HFFc6 (cell line): ENCODE results near the gene FBXL15. TPM values are rescaled to one million over a fixed set of nuclear protein-coding genes. Genes with fewer than 3 reads are reported as not detected.

Source experiments
- DNase-seq: peaks from one replicate; pipeline ENCODE4 v3.0.0-alpha.2; 2018
- H3K27ac Mint-ChIP-seq: 2 replicates; pipeline ENCODE4 v1.8.0; 2020; ENCODE audit warnings: mild to moderate bottlenecking, mixed read lengths
- H3K27me3 Mint-ChIP-seq: 2 replicates; pipeline ENCODE4 v1.8.0; 2021; ENCODE audit warnings: mild to moderate bottlenecking, moderate library complexity, mixed read lengths; ENCODE audit not compliant: insufficient read depth
- H3K36me3 Mint-ChIP-seq: 2 replicates; pipeline ENCODE4 v1.8.0; 2021; ENCODE audit warnings: low read depth, mixed read lengths
- H3K4me1 Mint-ChIP-seq: 2 replicates; pipeline ENCODE4 v1.8.0; 2020; ENCODE audit warnings: low read depth, mixed read lengths
- H3K4me3 Mint-ChIP-seq: 2 replicates; pipeline ENCODE4 v1.8.0; 2020; ENCODE audit warnings: mild to moderate bottlenecking, moderate library complexity, mixed read lengths
- H3K9me3 Mint-ChIP-seq: 2 replicates; pipeline ENCODE4 v1.8.0; 2020; ENCODE audit warnings: mild to moderate bottlenecking, mixed read lengths
- total RNA-seq, 6 experiments: library from RNA; stranded (reverse); fragmentation: NEBNext Ultra II Directional; extraction: Animal tissue kit (Norgen Biotek cat#: 25700); gene quantifications; 2 replicates in 1 of 6; 3 replicates in 5 of 6; pipeline ENCODE4 v1.2.3, GENCODE V29; 2021
- TF ChIP-seq, protein P1 (sequence below): fragments of 200-600 bp; sonication (generic); IDR thresholded peaks from 2 replicates; pipeline ENCODE4 v1.5.0; 2021; ENCODE audit warnings: antibody characterized with exemption, mild to moderate bottlenecking

Gene FBXL15
- total RNA-seq, 6 experiments from 2014 or later = 9.2 to 13.2 (median 11.5) TPM

DNA sequence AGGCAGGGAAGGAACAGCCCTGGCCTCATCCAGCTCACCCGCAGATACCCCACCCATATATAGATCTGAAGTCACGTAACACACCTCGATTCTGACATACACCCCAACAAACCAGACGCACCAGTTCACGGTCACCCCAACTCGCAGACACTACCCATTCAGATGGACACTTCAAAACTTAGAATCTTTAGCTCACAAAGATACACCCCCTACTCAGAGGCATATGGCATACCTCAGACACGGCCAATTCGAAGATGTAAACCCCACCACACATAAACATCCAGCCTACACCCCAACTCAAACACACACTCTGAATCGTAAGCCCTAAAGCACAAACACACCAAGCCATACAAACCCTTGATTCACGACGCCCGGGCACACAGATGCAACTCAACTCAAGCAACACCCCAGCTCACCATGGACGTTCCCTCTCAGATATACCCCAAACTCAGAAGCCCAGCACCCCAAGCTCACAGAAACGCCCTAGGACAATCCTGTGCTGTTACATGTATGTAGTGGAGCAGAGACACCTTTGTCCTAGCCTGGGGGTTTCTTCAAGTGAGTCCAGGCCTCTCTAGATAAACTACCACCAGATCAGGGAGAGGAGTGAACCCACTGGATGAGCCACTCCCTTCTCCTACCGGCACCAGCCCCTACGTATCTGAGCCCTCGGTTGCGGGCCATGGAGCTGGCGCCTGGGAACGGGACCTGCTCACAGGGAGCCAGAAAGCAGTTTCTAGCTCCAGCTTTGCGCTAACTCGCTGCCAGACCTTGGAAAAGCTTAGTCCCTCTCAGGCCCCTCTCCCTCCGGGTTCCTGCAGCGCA lies 10.8 kb upstream of the FBXL15 start:
- Mint-ChIP-seq H3K4me3 (peak overlapping the region; percentile 47), H3K4me1 (peaks cover 21% of the 10 kb centered on the region), H3K36me3 (peaks cover 7% of the 10 kb centered on the region; the same call in 1 of the 2 replicates), H3K9me3 (no peaks in the 10 kb centered on the region), H3K27ac (no peak overlapping the region), H3K27me3 (peaks cover 59% of the 10 kb centered on the region)
- no peak for DNase-seq
- TF ChIP-seq, protein P1, sequence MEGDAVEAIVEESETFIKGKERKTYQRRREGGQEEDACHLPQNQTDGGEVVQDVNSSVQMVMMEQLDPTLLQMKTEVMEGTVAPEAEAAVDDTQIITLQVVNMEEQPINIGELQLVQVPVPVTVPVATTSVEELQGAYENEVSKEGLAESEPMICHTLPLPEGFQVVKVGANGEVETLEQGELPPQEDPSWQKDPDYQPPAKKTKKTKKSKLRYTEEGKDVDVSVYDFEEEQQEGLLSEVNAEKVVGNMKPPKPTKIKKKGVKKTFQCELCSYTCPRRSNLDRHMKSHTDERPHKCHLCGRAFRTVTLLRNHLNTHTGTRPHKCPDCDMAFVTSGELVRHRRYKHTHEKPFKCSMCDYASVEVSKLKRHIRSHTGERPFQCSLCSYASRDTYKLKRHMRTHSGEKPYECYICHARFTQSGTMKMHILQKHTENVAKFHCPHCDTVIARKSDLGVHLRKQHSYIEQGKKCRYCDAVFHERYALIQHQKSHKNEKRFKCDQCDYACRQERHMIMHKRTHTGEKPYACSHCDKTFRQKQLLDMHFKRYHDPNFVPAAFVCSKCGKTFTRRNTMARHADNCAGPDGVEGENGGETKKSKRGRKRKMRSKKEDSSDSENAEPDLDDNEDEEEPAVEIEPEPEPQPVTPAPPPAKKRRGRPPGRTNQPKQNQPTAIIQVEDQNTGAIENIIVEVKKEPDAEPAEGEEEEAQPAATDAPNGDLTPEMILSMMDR = no peak

DNA sequence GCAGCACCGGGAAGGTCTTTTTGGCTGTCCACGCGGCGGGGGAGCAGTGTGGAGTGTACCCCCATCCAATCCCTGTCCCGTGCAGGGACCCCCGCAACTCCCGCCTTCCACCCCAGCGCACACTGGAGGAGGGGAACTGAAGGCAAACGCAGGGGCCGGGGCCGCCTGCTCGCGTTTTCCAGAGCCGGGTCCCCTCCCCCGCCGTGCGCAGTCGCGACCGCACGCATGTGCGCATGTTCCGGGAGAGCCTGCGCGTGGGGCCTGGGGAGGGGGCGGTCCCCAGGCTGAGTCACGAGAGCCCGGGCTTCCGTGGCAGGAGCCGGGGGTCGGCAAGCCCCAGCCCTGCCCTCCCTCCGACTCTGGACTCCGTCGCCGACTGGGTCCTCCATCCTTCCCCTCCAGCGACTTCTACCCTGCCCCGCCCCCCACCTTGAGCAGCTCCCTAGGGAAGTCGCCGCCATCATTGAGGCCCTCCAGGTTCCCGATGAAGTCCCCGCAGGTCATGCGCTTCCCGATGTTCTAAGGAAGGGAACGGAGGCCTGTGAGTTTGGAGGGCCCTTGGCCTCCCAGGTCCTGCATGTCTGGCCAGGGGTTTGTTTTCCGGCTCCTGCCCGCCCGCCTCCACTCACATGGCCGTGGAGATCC lies 10.1 kb upstream of the FBXL15 start:
- H3K4me1 Mint-ChIP-seq = peaks cover 21% of the 10 kb centered on the region
- H3K9me3 Mint-ChIP-seq = no peaks in the 10 kb centered on the region
- H3K4me3 Mint-ChIP-seq = peak overlapping the region; percentile 47; the same call in 1 of the 2 replicates
- no peak for DNase-seq
- peaks cover 7% of the 10 kb centered on the region; the same call in 1 of the 2 replicates for H3K36me3 Mint-ChIP-seq
- no peak overlapping the region for H3K27ac Mint-ChIP-seq
- TF ChIP-seq, protein P1 = no peak
- peaks cover 61% of the 10 kb centered on the region for H3K27me3 Mint-ChIP-seq

DNA sequence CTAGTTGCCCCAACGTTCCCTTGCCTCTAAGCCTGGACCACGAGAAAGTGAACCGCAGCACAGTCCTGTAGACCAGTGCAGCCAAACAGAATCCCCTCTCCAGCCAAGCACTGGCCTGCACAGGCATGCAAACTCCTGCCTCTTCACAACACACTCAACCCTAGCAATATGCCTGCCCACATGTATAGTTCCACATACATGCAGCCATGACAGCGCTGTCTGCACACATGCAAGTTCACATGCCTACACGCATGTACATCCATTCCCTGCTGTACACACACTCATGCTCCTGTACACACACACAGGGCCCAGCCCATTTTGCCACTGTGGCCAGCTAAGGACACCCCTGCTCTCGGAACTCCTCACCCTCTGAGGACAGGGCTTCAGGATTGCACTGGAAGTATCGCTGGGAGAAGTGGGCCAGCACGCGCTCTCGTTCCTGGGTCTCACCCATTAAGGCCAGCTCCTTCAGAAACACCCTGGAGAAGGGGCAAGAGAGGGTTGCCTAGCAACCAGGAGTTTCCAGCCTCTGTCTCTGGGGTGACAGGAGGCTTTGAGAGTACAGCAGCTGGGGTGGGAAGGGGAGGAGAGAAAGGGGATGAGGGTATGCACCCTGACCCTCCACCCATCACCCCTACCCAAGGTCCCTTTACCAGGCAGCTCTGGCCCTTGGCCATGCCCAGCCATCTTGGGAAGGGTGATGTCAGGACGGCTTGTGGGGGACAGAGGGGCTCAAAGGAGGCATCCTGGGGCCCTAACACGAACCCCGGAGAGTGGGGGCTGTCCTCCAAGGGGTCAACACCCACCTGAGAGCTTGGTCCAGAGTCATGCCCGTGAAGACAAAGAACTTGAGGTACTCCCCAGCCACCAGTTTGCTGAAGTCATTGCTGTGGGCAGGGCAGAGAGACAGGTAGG lies 9.0 kb upstream of the FBXL15 start:
- H3K9me3 Mint-ChIP-seq = no peaks in the 10 kb centered on the region
- no peak overlapping the region for H3K27ac Mint-ChIP-seq
- H3K4me3 Mint-ChIP-seq = no peak overlapping the region
- TF ChIP-seq, protein P1 = no peak
- H3K27me3 Mint-ChIP-seq = peaks cover 63% of the 10 kb centered on the region
- DNase-seq = no peak
- peaks cover 7% of the 10 kb centered on the region; the same call in 1 of the 2 replicates for H3K36me3 Mint-ChIP-seq
- peaks cover 21% of the 10 kb centered on the region for H3K4me1 Mint-ChIP-seq

DNA sequence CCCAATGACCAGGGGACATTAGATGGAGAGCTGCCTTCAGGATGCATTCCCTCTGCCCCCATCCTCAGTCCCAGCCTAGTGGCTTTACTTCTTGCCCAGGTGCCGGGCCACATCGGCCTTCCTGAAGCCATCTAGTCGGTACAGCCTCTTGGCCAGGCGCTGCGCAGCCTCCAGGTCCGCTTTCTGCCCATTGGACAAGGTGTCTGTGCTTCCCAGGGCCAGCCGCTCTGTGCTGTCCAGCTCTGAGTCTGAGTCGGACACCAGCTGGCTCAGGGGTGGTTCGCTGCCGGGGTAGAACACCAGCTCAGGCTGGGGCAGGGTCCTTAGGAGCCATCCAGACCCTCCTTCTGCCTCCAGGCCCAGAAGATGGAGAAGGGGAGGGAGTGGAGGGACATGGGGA lies 8.3 kb upstream of the FBXL15 start:
- H3K4me1 Mint-ChIP-seq = peaks cover 21% of the 10 kb centered on the region
- no peak overlapping the region for H3K4me3 Mint-ChIP-seq
- peaks cover 7% of the 10 kb centered on the region; the same call in 1 of the 2 replicates for H3K36me3 Mint-ChIP-seq
- no peak for DNase-seq
- peaks cover 57% of the 10 kb centered on the region for H3K27me3 Mint-ChIP-seq
- H3K27ac Mint-ChIP-seq = no peak overlapping the region
- H3K9me3 Mint-ChIP-seq = no peaks in the 10 kb centered on the region
- TF ChIP-seq, protein P1 = no peak

DNA sequence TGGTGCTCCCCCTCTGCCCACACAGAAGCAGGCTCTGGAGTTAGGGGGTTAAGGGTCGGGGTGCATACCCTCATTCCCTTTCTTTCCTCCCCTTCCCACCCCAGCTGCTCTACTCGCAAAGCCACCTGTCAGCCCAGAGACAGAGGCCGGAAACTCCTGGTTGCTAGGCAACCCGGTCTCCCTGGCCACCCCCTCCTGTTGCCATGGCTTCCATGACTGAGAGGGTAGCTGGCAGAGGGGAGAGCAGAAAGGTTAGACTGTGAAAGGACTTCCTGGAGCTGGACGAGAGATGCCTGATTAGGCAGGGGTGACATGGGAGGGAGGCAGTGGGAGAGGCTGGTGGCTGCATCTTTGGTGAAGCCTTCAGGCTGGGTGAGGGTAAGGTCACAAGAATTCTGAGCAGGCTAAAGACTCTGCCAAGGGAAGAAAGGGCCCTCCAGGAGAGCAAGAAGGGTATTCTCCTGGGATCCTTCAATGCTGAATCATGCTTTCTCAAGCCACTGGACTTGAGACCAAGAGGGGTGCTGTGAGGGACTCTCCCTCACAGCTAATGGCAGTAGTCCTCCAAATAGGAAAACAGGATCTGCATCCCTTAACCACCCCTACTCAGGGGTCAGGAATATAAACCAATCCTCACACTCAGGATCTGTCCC lies 7.5 kb upstream of the FBXL15 start:
- no peak overlapping the region for H3K27ac Mint-ChIP-seq
- peaks cover 52% of the 10 kb centered on the region for H3K27me3 Mint-ChIP-seq
- H3K4me1 Mint-ChIP-seq = peaks cover 18% of the 10 kb centered on the region

More for the DNA sequence above, 7.5 kb upstream of the FBXL15 start:
- TF ChIP-seq, protein P1 = no peak
- peaks cover 7% of the 10 kb centered on the region; the same call in 1 of the 2 replicates for H3K36me3 Mint-ChIP-seq
- no peak for DNase-seq
- H3K4me3 Mint-ChIP-seq = no peak overlapping the region
- no peaks in the 10 kb centered on the region for H3K9me3 Mint-ChIP-seq
